ENCODE results near the gene CERT1.
"Not testable (repeated sequence)": the region's sequence is repeated elsewhere in the genome, so short reads cannot be mapped to it uniquely, and the experiment has no call there.

Gene CERT1
- total RNA-seq: 38.6 to 205 (median 136) reads per million in 17 experiments

- DNase-seq: peak; percentile 98 to 99 (median 99)
Measured at GRCh38 chr5:75511435-75512382, at the start of gene CERT1, which contains the start of gene POLK. CERT1 (minus strand) TSS chr5:75511629; CDS start chr5:75511207, 422 bp downstream. POLK (plus strand) TSS chr5:75511891.

- not testable (repeated sequence) for DNase-seq
Measured at GRCh38 chr5:75560655-75561054, 49.2 kb upstream of the CERT1 start.

GRCh38 chr5:75558981-75559632, 47.7 kb upstream of the CERT1 start:
- peak; percentile 37 to 85 (median 68) for DNase-seq

- no peak for DNase-seq
Measured at GRCh38 chr5:75558221-75558620, 46.8 kb upstream of the CERT1 start.

- DNase-seq: no peak
Measured at GRCh38 chr5:75553358-75553757, 41.9 kb upstream of the CERT1 start.

GRCh38 chr5:75552764-75553163, 41.3 kb upstream of the CERT1 start:
- DNase-seq: no peak

- DNase-seq: no peak
Measured at GRCh38 chr5:75551471-75551870, 40.0 kb upstream of the CERT1 start.

- DNase-seq: peak in 1 of 4 experiments; percentile 23
Measured at GRCh38 chr5:75550597-75550996, 39.2 kb upstream of the CERT1 start.

GRCh38 chr5:75547812-75548211, 36.4 kb upstream of the CERT1 start:
- no peak for DNase-seq

- no peak for DNase-seq
Measured at GRCh38 chr5:75546830-75547229, 35.4 kb upstream of the CERT1 start.

- DNase-seq: no peak
Measured at GRCh38 chr5:75545131-75545530, 33.7 kb upstream of the CERT1 start.

- DNase-seq: peak in 1 of 4 experiments; percentile 12
Measured at GRCh38 chr5:75538211-75538610, 26.8 kb upstream of the CERT1 start.

- DNase-seq: peak; percentile 29 to 43 (median 38)
Measured at GRCh38 chr5:75536694-75537360, 25.4 kb upstream of the CERT1 start.

- DNase-seq: no peak
Measured at GRCh38 chr5:75536147-75536546, 24.7 kb upstream of the CERT1 start.

- no peak for DNase-seq
Measured at GRCh38 chr5:75534734-75535133, 23.3 kb upstream of the CERT1 start.

- DNase-seq: not testable (repeated sequence)
Measured at GRCh38 chr5:75533716-75534115, 22.3 kb upstream of the CERT1 start.

GRCh38 chr5:75532190-75532589, 20.8 kb upstream of the CERT1 start:
- no peak for DNase-seq

- no peak for DNase-seq
Measured at GRCh38 chr5:75529185-75529584, 17.8 kb upstream of the CERT1 start.

GRCh38 chr5:75526070-75526469, 14.6 kb upstream of the CERT1 start:
- DNase-seq: peak in 2 of 4 experiments; percentile 53 to 64

- DNase-seq: peak in 1 of 4 experiments; percentile 18
Measured at GRCh38 chr5:75525344-75525743, 13.9 kb upstream of the CERT1 start.

- no peak for DNase-seq
Measured at GRCh38 chr5:75524591-75524990, 13.2 kb upstream of the CERT1 start.

- peak; percentile 6 to 65 (median 37) for DNase-seq
Measured at GRCh38 chr5:75524071-75524470, 12.6 kb upstream of the CERT1 start.

GRCh38 chr5:75523275-75523674, 11.8 kb upstream of the CERT1 start:
- DNase-seq: no peak
